ENCODE measurements around the gene SNX8.

GRCh38 chr7:2316578-2316977 is 2.3 kb upstream of the SNX8 start:
- no peak for TF ChIP-seq CTCF (IDR thresholded peaks at IDR 0.05)
- no peak for TF ChIP-seq POLR2A (IDR thresholded peaks at IDR 0.05)

All from vagina (tissue), 2 donors.